Body of pancreas (tissue), 4 donors: Measurements from ENCODE around the gene CAPRIN1. TPM values are rescaled to one million over a fixed set of nuclear protein-coding genes. Genes with fewer than 3 reads are reported as not detected.
A peak's percentile ranks its signal among the peaks of the same experiment; 100 is the strongest.

ENCODE experiments used
- ATAC-seq: fragments of 150-250 bp; one replicate; pipeline ENCODE4 v1.9.1; 2016
- DNase-seq, 4 donors: peaks; one replicate each; pipeline ENCODE4 v3.0.0-alpha.2; 2019
- H3K27ac ChIP-seq, 4 donors: fragments of 200-600 bp; sonication (generic); 1 replicate in 3 of 4; 2 replicates in 1 of 4; pipeline versions ENCODE4 v1.5.1 to v1.6.1; 2016 to 2019; ENCODE audit warnings: mild to moderate bottlenecking in 1 of 4, mixed read lengths in 1 of 4, moderate library complexity in 1 of 4
- H3K27me3 ChIP-seq, 2 donors: fragments of 200-600 bp; sonication (generic); one replicate each; pipeline ENCODE4 v1.6.0; 2016; ENCODE audit warnings: mild to moderate bottlenecking in 1 of 2
- H3K36me3 ChIP-seq, 2 donors: fragments of 200-600 bp; sonication (generic); replicated peaks in 1 of 2; 2 replicates each; pipeline ENCODE4 v1.5.1; 2016; ENCODE audit warnings: low read depth in 2 of 2; ENCODE audit not compliant: insufficient read depth in 1 of 2
- H3K4me1 ChIP-seq: fragments of 200-600 bp; sonication (generic); one replicate; pipeline ENCODE4 v1.6.0; 2016
- H3K4me3 ChIP-seq, 2 donors: fragments of 200-600 bp; sonication (generic); 1 replicate in 1 of 2; 2 replicates in 1 of 2; pipeline ENCODE4 v1.5.1; 2016 to 2019
- H3K9me3 ChIP-seq, 3 donors: fragments of 200-600 bp; sonication (generic); 1 replicate in 2 of 3; 2 replicates in 1 of 3; pipeline ENCODE4 v1.5.1; 2016
- POLR2A ChIP-seq, 3 donors: fragments of 450-650 bp; IDR thresholded peaks; one replicate each; pipeline ENCODE4 v1.6.1; 2016; ENCODE audit warnings: antibody characterized with exemption in 3 of 3, mild to moderate bottlenecking in 2 of 3
- WGBS, 2 donors: methylation state at CpG; one replicate each; pipeline ENCODE4 v1.1.5; 2017; 5-methylcytosine and 5-hydroxymethylcytosine counted together
- intact Hi-C: fragments of 100-400 bp; cut with DNase I; formaldehyde crosslinking; loops from one replicate; pipeline ENCODE4 v1.15.1; 2023
- total RNA-seq, 2 donors: library from RNA; depleted of rRNA; stranded (reverse); fragments of >200 nt; gene quantifications; one replicate each; pipeline ENCODE4 v1.1.0, GENCODE V29; 2016
- TF ChIP-seq, protein P1 (sequence below), 7 experiments: fragments of 450-650 bp in 4 of 7; fragments of 200-600 bp in 3 of 7; sonication (generic) in 3 of 7; IDR thresholded peaks; one replicate each; pipeline ENCODE4 v1.5.1; 2016 to 2019; ENCODE audit warnings: antibody characterized with exemption in 7 of 7

The CAPRIN1 gene
- total RNA-seq, 2 donors from 2014 or later = 90.0 to 165 TPM

DNA sequence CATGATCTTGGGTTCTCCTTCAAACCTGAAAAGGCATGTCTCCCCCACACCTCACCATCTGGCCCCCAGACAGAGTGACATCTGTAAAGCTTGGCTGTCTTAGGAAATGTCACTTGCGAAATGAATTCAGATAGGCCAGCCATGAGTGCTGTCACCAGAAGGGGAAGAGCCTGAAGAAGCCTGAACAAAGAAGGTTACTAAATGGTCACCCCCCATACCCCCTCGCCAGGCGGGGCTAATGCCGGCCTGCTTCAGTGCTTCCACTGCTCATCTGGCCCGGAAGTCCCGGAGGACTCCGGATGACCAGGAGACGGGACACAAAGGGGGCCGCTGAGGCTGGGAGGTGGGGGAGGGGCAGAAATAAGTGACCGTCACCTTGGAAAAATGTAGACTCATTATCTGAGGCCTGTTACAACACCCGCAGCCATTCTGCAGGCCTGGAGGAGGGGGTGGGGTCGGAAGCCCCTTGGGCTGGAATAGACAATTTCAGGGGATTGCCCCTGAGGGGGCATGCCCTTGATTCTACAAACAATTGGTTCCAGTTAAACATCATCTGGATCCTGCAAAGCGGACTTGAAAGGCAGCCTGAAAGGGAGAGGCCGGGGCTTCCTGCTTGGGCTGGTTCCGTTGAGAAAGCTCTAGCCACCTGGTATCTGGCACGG is 97.1 kb downstream of the CAPRIN1 start:
- peaks cover 7 to 31% of the 10 kb centered on the region in 2 donors for H3K36me3 ChIP-seq
- 86% methylated on average over 16 of the region's 16 CpGs for WGBS, 2 donors
- no peak for TF ChIP-seq POLR2A (IDR thresholded peaks at IDR 0.05)
- TF ChIP-seq, protein P1, sequence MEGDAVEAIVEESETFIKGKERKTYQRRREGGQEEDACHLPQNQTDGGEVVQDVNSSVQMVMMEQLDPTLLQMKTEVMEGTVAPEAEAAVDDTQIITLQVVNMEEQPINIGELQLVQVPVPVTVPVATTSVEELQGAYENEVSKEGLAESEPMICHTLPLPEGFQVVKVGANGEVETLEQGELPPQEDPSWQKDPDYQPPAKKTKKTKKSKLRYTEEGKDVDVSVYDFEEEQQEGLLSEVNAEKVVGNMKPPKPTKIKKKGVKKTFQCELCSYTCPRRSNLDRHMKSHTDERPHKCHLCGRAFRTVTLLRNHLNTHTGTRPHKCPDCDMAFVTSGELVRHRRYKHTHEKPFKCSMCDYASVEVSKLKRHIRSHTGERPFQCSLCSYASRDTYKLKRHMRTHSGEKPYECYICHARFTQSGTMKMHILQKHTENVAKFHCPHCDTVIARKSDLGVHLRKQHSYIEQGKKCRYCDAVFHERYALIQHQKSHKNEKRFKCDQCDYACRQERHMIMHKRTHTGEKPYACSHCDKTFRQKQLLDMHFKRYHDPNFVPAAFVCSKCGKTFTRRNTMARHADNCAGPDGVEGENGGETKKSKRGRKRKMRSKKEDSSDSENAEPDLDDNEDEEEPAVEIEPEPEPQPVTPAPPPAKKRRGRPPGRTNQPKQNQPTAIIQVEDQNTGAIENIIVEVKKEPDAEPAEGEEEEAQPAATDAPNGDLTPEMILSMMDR (IDR thresholded peaks at IDR 0.05) = no peak
- no peaks in the 10 kb centered on the region for H3K27me3 ChIP-seq
- no peak for ATAC-seq
- H3K9me3 ChIP-seq = no peaks in the 10 kb centered on the region
- no peak overlapping the region for H3K27ac ChIP-seq
- H3K4me3 ChIP-seq = no peak overlapping the region
- no peaks in the 10 kb centered on the region for H3K4me1 ChIP-seq
- DNase-seq = no peak
- intact Hi-C loops = no loop called here

GRCh38 chr11:34149274-34149673 is 97.7 kb downstream of the CAPRIN1 start:
- Histone ChIP-seq H3K4me3 (no peak overlapping the region), H3K36me3 (peaks cover 7 to 29% of the 10 kb centered on the region in 2 donors), H3K4me1 (no peaks in the 10 kb centered on the region), H3K9me3 (no peaks in the 10 kb centered on the region), H3K27me3 (no peaks in the 10 kb centered on the region), H3K27ac (no peak overlapping the region)
- 92 to 93% methylated on average over 7 of the region's 7 CpGs for WGBS, 2 donors
- TF ChIP-seq, protein P1 (IDR thresholded peaks at IDR 0.05) = no peak
- no peak for TF ChIP-seq POLR2A (IDR thresholded peaks at IDR 0.05)
- no peak for ATAC-seq
- intact Hi-C loops = no loop called here
- DNase-seq = no peak

GRCh38 chr11:34149786-34150185 is 98.3 kb downstream of the CAPRIN1 start:
- no peak for TF ChIP-seq POLR2A (IDR thresholded peaks at IDR 0.05)
- TF ChIP-seq, protein P1 (IDR thresholded peaks at IDR 0.05) = peak in 3 of 7 experiments; percentile 7 to 24 (median 23)
- Histone ChIP-seq H3K4me3 (no peak overlapping the region), H3K36me3 (peaks cover 7 to 26% of the 10 kb centered on the region in 2 donors), H3K4me1 (no peaks in the 10 kb centered on the region), H3K27me3 (no peaks in the 10 kb centered on the region), H3K9me3 (no peaks in the 10 kb centered on the region), H3K27ac (no peak overlapping the region)
- WGBS, 2 donors = 85 to 95% methylated on average over 3 to 13 of the region's 13 CpGs
- no peak for DNase-seq
- peak; percentile 21 for ATAC-seq
- intact Hi-C loops = no loop called here

DNA sequence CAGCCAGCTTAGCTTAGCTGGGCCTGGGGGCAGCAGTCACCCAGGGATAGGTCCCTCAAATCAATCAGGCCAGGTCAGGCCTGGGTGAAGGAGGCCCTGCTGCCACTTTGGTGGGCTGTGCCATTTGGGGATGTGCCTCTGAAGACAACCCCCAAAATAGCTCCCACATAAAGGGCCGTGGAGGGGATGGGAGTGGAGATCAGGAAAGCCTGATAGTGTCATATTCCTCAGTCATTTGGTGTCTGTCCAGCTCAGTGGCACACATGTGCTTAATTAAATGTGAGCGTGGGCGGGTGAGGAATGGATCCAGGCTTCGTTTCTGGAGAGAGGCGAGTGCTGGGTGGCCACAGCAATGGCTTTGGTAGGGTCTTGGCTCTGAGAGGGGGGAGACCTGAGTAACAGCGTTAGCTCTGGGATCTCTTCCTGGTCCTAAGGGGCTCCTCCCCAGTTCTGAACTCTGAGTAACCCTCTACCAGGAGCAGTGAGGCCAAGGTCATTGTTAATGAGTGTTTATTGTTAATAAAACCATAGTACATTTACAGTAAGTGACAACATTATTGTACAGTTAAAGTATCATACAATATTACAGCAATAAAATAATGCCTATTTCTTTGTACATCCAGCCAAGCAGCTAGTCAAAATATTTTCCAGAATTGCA is 99.1 kb downstream of the CAPRIN1 start:
- WGBS, 2 donors = 78 to 80% methylated on average over 5 to 6 of the region's 6 CpGs
- intact Hi-C loops = no loop called here
- ATAC-seq (no peak), DNase-seq (no peak)
- no peak overlapping the region for H3K27ac ChIP-seq
- no peaks in the 10 kb centered on the region for H3K27me3 ChIP-seq
- no peak for TF ChIP-seq POLR2A (IDR thresholded peaks at IDR 0.05)
- TF ChIP-seq, protein P1 (IDR thresholded peaks at IDR 0.05) = no peak
- no peak overlapping the region for H3K4me3 ChIP-seq
- peaks cover 7 to 23% of the 10 kb centered on the region in 2 donors for H3K36me3 ChIP-seq
- no peaks in the 10 kb centered on the region for H3K9me3 ChIP-seq
- no peaks in the 10 kb centered on the region for H3K4me1 ChIP-seq

Other genes starting within 250 kb of the CAPRIN1 start
- gene LMO2, start 159.7 kb upstream of the CAPRIN1 start, total RNA-seq = 1 to 10 TPM; 7.3 to 8.0 TPM
- gene NAT10, start 53.9 kb downstream of the CAPRIN1 start, total RNA-seq = 10 to 100 TPM; 22.6 to 38.2 TPM